WTC11 (cell line): ENCODE data around the gene AGPAT3. TPM values are rescaled to one million over a fixed set of nuclear protein-coding genes. Genes with fewer than 3 reads are reported as not detected.

Experiments
- ATAC-seq: fragments of 200-7000 bp; cut with Tn5 transposase; 2 replicates; pipeline ENCODE4 v1.10.0; 2021; ENCODE audit warnings: mild to moderate bottlenecking, moderate library complexity
- CTCF ChIA-PET: fragments of 300-600 bp; sonication (Branson Sonifier 250); formaldehyde crosslinking; loops from one replicate; lab custom pipeline; 2021; ENCODE audit warnings: antibody characterized with exemption; lab: Charles Lee
- POLR2A ChIA-PET: fragments of 350-600 bp; sonication (Branson Sonifier 250); formaldehyde crosslinking; loops from one replicate; lab custom pipeline; 2021; ENCODE audit warnings: antibody characterized with exemption; lab: Charles Lee
- DNase-seq: peaks from one replicate; pipeline ENCODE4 v3.0.0; 2021; ENCODE audit warnings: low spot score
- H3K27ac Mint-ChIP-seq: 2 replicates; pipeline ENCODE4 v1.8.0; 2021; ENCODE audit warnings: mixed read lengths
- H3K27me3 Mint-ChIP-seq: 2 replicates; pipeline ENCODE4 v1.8.0; 2021; ENCODE audit warnings: low read depth, mild to moderate bottlenecking, moderate library complexity, mixed read lengths
- H3K36me3 Mint-ChIP-seq: 2 replicates; pipeline ENCODE4 v1.8.0; 2021; ENCODE audit warnings: mixed read lengths
- H3K4me1 Mint-ChIP-seq: 2 replicates; pipeline ENCODE4 v1.8.0; 2022; ENCODE audit warnings: mixed read lengths
- H3K4me3 Mint-ChIP-seq: 2 replicates; pipeline ENCODE4 v1.8.0; 2021; ENCODE audit warnings: mild to moderate bottlenecking, moderate library complexity, mixed read lengths
- H3K9me3 Mint-ChIP-seq: 2 replicates; pipeline ENCODE4 v1.8.0; 2021; ENCODE audit warnings: mixed read lengths
- ATF1 ChIP-seq: sonication (generic); formaldehyde crosslinking; IDR thresholded peaks from 2 replicates; pipeline ENCODE4 v1.8.1; 2023; ENCODE audit warnings: mild to moderate bottlenecking, moderate library complexity, missing genetic modification reagents
- ATF2 ChIP-seq: sonication (generic); formaldehyde crosslinking; IDR thresholded peaks from 2 replicates; pipeline ENCODE4 v1.8.1; 2022; ENCODE audit warnings: low read depth, missing genetic modification reagents, borderline replicate concordance
- ATF6 ChIP-seq: sonication (generic); formaldehyde crosslinking; IDR thresholded peaks from 2 replicates; pipeline ENCODE4 v1.8.1; 2023; ENCODE audit warnings: mild to moderate bottlenecking, missing genetic modification reagents
- CREB1 ChIP-seq: sonication (generic); formaldehyde crosslinking; IDR thresholded peaks from 2 replicates; pipeline ENCODE4 v1.8.0; 2023; ENCODE audit warnings: mild to moderate bottlenecking, missing genetic modification reagents
- ESRRA ChIP-seq: sonication (generic); formaldehyde crosslinking; IDR thresholded peaks from 2 replicates; pipeline ENCODE4 v1.8.1; 2022; ENCODE audit warnings: mild to moderate bottlenecking, missing genetic modification reagents, borderline replicate concordance
- ETV6 ChIP-seq: sonication (generic); formaldehyde crosslinking; IDR thresholded peaks from 2 replicates; pipeline ENCODE4 v1.8.1; 2022; ENCODE audit warnings: mild to moderate bottlenecking, missing genetic modification reagents
- FOXP1 ChIP-seq: sonication (generic); formaldehyde crosslinking; IDR thresholded peaks from 2 replicates; pipeline ENCODE4 v1.8.0; 2022; ENCODE audit warnings: missing genetic modification reagents, mild to moderate bottlenecking, moderate library complexity, borderline replicate concordance
- GTF2I ChIP-seq: fragments of 250-450 bp; sonication (Bioruptor Pico); conservative IDR thresholded peaks from 2 replicates; pipeline ENCODE4 v1.4.0; 2021; ENCODE audit warnings: mild to moderate bottlenecking
- HMGA2 ChIP-seq: fragments of 250-450 bp; sonication (Bioruptor Pico); IDR thresholded peaks from 2 replicates; pipeline ENCODE4 v1.4.0; 2021; ENCODE audit warnings: mild to moderate bottlenecking, moderate library complexity
- HMGXB4 ChIP-seq: sonication (generic); formaldehyde crosslinking; IDR thresholded peaks from 2 replicates; pipeline ENCODE4 v1.8.1; 2023; ENCODE audit warnings: mild to moderate bottlenecking, moderate library complexity, missing genetic modification reagents
- KAT7 ChIP-seq: sonication (generic); formaldehyde crosslinking; IDR thresholded peaks from 2 replicates; pipeline ENCODE4 v1.8.1; 2023; ENCODE audit warnings: missing genetic modification reagents, mild to moderate bottlenecking, borderline replicate concordance
- NR1H2 ChIP-seq: sonication (generic); formaldehyde crosslinking; IDR thresholded peaks from 2 replicates; pipeline ENCODE4 v1.9.0; 2021; ENCODE audit warnings: mild to moderate bottlenecking, moderate library complexity, missing genetic modification reagents
- NR2C2 ChIP-seq: sonication (generic); formaldehyde crosslinking; IDR thresholded peaks from 2 replicates; pipeline ENCODE4 v1.8.0; 2022; ENCODE audit warnings: mild to moderate bottlenecking, missing genetic modification reagents
- OVOL2 ChIP-seq: fragments of 250-450 bp; sonication (Bioruptor Pico); IDR thresholded peaks from 2 replicates; pipeline ENCODE4 v1.9.0; 2021; ENCODE audit warnings: mild to moderate bottlenecking, borderline replicate concordance
- RELA ChIP-seq: sonication (generic); formaldehyde crosslinking; IDR thresholded peaks from 2 replicates; pipeline ENCODE4 v1.8.1; 2022; ENCODE audit warnings: missing genetic modification reagents, mild to moderate bottlenecking, borderline replicate concordance
- SMAD4 ChIP-seq: sonication (generic); formaldehyde crosslinking; IDR thresholded peaks from 2 replicates; pipeline ENCODE4 v1.8.0; 2022; ENCODE audit warnings: mild to moderate bottlenecking, missing genetic modification reagents
- TCF7 ChIP-seq: sonication (generic); formaldehyde crosslinking; IDR thresholded peaks from 2 replicates; pipeline ENCODE4 v1.8.0; 2022; ENCODE audit warnings: mild to moderate bottlenecking, low read depth, missing genetic modification reagents, moderate library complexity
- ZNF138 ChIP-seq: sonication (generic); formaldehyde crosslinking; conservative IDR thresholded peaks from 2 replicates; pipeline ENCODE4 v1.8.1; 2022; ENCODE audit warnings: mild to moderate bottlenecking, moderate library complexity, missing genetic modification reagents
- ZNF281 ChIP-seq: sonication (generic); formaldehyde crosslinking; IDR thresholded peaks from 2 replicates; pipeline ENCODE4 v1.8.0; 2023; ENCODE audit warnings: mild to moderate bottlenecking, missing genetic modification reagents
- ZNF396 ChIP-seq: fragments of 250-450 bp; sonication (Bioruptor Pico); IDR thresholded peaks from 2 replicates; pipeline ENCODE4 v1.8.0; 2021; ENCODE audit warnings: mild to moderate bottlenecking, moderate library complexity, borderline replicate concordance
- ZNF423 ChIP-seq: fragments of 250-450 bp; sonication (Bioruptor Pico); IDR thresholded peaks from 2 replicates; pipeline ENCODE4 v2.1.2; 2022; ENCODE audit warnings: mild to moderate bottlenecking, moderate library complexity
- total RNA-seq: library from RNA; stranded (reverse); gene quantifications from 3 replicates; pipeline ENCODE4 v1.2.3, GENCODE V29; 2021

AGPAT3 gene
- total RNA-seq, 1 experiment from 2014 or later: 5.6 TPM

GRCh38 chr21:43849532-43850299 lies 15.3 kb upstream of the AGPAT3 start:
- ATAC-seq (no peak), DNase-seq (no peak)
- Mint-ChIP-seq H3K36me3 (no peaks in the 10 kb centered on the region), H3K4me3 (no peak overlapping the region), H3K27me3 (no peaks in the 10 kb centered on the region; the same call in 1 of the 2 replicates), H3K4me1 (no peaks in the 10 kb centered on the region)
- CTCF ChIA-PET: interaction anchor here (0.8 to 1.3 kb wide), 2 partner anchors 14 to 33 kb away, joined by 3 read pairs; no protein-coding TSS in a partner anchor
- TF ChIP-seq FOXP1 (CRISPR knock-in tag) (no peak), ATF6 (CRISPR knock-in tag) (no peak), HMGXB4 (CRISPR knock-in tag) (no peak), TCF7 (no peak)
- TF ChIP-seq, all 79 proteins: peak for 0
- H3K9me3 Mint-ChIP-seq: peaks cover 7% of the 10 kb centered on the region
- H3K27ac Mint-ChIP-seq: no peak overlapping the region
- POLR2A ChIA-PET: no interaction called here

- DNase-seq: no peak
- H3K27ac Mint-ChIP-seq: no peak overlapping the region
- no peak for TF ChIP-seq ETV6 (CRISPR knock-in tag)
- TF ChIP-seq FOXP1 (CRISPR knock-in tag): no peak
- no peak for TF ChIP-seq GTF2I (CRISPR knock-in tag)
- TF ChIP-seq ATF2: no peak
- no peak for TF ChIP-seq ESRRA
- TF ChIP-seq RELA (CRISPR knock-in tag): no peak
- no peak for TF ChIP-seq OVOL2 (CRISPR knock-in tag)
- no peak for TF ChIP-seq CREB1 (CRISPR knock-in tag)
- TF ChIP-seq HMGA2: no peak
- TF ChIP-seq ATF6 (CRISPR knock-in tag): no peak
- TF ChIP-seq ZNF138 (CRISPR knock-in tag): no peak
- TF ChIP-seq ZNF281 (CRISPR knock-in tag): no peak
- TF ChIP-seq KAT7 (CRISPR knock-in tag): no peak
- TF ChIP-seq SMAD4 (CRISPR knock-in tag): no peak
- no peak for TF ChIP-seq ZNF423 (CRISPR knock-in tag)
- no peak for TF ChIP-seq ATF1 (CRISPR knock-in tag)
- no peak for TF ChIP-seq ZNF396 (CRISPR knock-in tag)
- TF ChIP-seq NR1H2: no peak
- TF ChIP-seq NR2C2 (CRISPR knock-in tag): no peak
- ChIA-PET CTCF (no interaction called here), POLR2A (no interaction called here)
- H3K4me1 Mint-ChIP-seq: no peaks in the 10 kb centered on the region
- no peak for ATAC-seq
- no peak overlapping the region for H3K4me3 Mint-ChIP-seq
- H3K9me3 Mint-ChIP-seq: peaks cover 5% of the 10 kb centered on the region; the same call in 1 of the 2 replicates
- no peaks in the 10 kb centered on the region; the same call in 1 of the 2 replicates for H3K27me3 Mint-ChIP-seq
- H3K36me3 Mint-ChIP-seq: no peaks in the 10 kb centered on the region
Observed at GRCh38 chr21:43850728-43851295, 14.2 kb upstream of the AGPAT3 start.
